GM23248 (cell line): ENCODE results near the gene AGAP2.

Experiments used
- EZH2 ChIP-seq: fragments of 200-600 bp; sonication (generic); IDR thresholded peaks from 2 replicates; pipeline ENCODE4 v1.6.1; 2018; ENCODE audit warnings: antibody characterized with exemption, mild to moderate bottlenecking; ENCODE audit not compliant: insufficient read depth, poor library complexity, severe bottlenecking
- EZH2phosphoT487 ChIP-seq: fragments of 200-600 bp; sonication (generic); IDR thresholded peaks from 2 replicates; pipeline ENCODE4 v1.6.1; 2018; ENCODE audit warnings: antibody characterized with exemption, moderate library complexity, mild to moderate bottlenecking, low read depth; ENCODE audit not compliant: insufficient read depth

GRCh38 chr12:57723630-57723962 lies 14.9 kb downstream of the AGAP2 start:
- TF ChIP-seq EZH2 (no peak), EZH2phosphoT487 (no peak)
